ENCODE data around the gene REXO5. TPM values are rescaled to one million over a fixed set of nuclear protein-coding genes. Genes with fewer than 3 reads are reported as not detected.

The REXO5 gene
- total and polyA plus RNA-seq, 10 of the 15 experiments (the other 5 are each of a cell fraction or from before 2014, with no cell fraction given), result 3.8 to 15.5 (median 10.1) TPM

DNA sequence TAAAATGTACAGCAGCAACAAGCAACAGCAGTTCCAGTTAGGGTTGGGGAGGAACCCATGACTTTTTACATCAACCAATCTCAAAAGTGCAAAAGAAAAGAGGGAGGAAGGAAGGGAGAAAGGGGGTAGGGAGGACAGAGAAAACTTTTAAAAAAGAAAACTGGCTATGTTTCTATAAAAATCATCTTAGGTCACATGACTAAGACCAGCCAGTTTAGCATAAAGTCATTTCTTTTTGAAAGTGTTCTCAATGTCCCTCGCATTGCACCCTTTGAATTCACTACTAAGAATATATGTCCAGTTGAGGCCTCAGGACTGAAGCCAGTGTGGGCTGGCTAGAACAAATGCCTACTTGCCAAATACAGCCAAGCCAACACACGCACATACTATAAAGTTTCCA, 64.9 kb downstream of the REXO5 start:
- no peak overlapping the region for H3K4me2 ChIP-seq (ENCODE audit: control insufficient read depth, insufficient read depth)
- H3K36me3 ChIP-seq (ENCODE audit: control insufficient read depth in 2 of 2, insufficient read depth in 2 of 2, low read length in 1 of 2), result no peaks in the 10 kb centered on the region
- H3K9me3 ChIP-seq (replicated peaks; ENCODE audit: control insufficient read depth, insufficient read depth, low read length), result no peaks in the 10 kb centered on the region; the same call in 2 of the 3 replicates
- RAD21 ChIA-PET (ENCODE audit: unreplicated experiment), result interaction anchor here (1.0 kb wide), 1 partner anchor 28 kb away, joined by 3 read pairs; no protein-coding TSS in a partner anchor
- no peak for DNase-seq (ENCODE audit: low read depth, low spot score)
- POLR2A ChIA-PET, result interaction anchor here (1.3 to 2.4 kb wide), 2 partner anchors 28 to 29 kb away, joined by 3 to 11 read pairs; partner anchors contain the start of genes DCUN1D3 and LYRM1
- no peak overlapping the region for H3K27ac ChIP-seq (ENCODE audit: control insufficient read depth, insufficient read depth)
- SMC1A ChIA-PET (ENCODE audit: uncharacterized antibody, unreplicated experiment), result interaction anchor here (1.1 to 6.3 kb wide), 4 partner anchors 12 to 29 kb away, joined by 3 to 50 read pairs (median 8); partner anchors contain the start of genes DCUN1D3 and LYRM1
- no peak overlapping the region for H3K9ac ChIP-seq (ENCODE audit: control insufficient read depth, insufficient read depth, low read length)
- FAIRE-seq, result no peak
- intact Hi-C loops (cut with micrococcal nuclease; ENCODE audit: unreplicated experiment), result no loop called here
- H3K27me3 ChIP-seq (replicated peaks in 1 of 2; ENCODE audit: control insufficient read depth in 2 of 2, insufficient read depth in 2 of 2, low read length in 1 of 2), result no peaks in the 10 kb centered on the region
- no TSS peak for BruUV-seq (replicated peaks)
- no peak for TF ChIP-seq NBN (IDR thresholded peaks at IDR 0.05)
- no peak for TF ChIP-seq ASH2L (IDR thresholded peaks at IDR 0.05; ENCODE audit: borderline replicate concordance, low read depth)
- TF ChIP-seq CREM (IDR thresholded peaks at IDR 0.05; ENCODE audit: low read depth), result no peak
- TF ChIP-seq, protein P1, sequence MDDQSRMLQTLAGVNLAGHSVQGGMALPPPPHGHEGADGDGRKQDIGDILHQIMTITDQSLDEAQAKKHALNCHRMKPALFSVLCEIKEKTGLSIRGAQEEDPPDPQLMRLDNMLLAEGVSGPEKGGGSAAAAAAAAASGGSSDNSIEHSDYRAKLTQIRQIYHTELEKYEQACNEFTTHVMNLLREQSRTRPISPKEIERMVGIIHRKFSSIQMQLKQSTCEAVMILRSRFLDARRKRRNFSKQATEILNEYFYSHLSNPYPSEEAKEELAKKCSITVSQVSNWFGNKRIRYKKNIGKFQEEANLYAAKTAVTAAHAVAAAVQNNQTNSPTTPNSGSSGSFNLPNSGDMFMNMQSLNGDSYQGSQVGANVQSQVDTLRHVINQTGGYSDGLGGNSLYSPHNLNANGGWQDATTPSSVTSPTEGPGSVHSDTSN (IDR thresholded peaks at IDR 0.05; ENCODE audit: insufficient replicate concordance, low read depth, low read length), result no peak
- TF ChIP-seq, protein P2, sequence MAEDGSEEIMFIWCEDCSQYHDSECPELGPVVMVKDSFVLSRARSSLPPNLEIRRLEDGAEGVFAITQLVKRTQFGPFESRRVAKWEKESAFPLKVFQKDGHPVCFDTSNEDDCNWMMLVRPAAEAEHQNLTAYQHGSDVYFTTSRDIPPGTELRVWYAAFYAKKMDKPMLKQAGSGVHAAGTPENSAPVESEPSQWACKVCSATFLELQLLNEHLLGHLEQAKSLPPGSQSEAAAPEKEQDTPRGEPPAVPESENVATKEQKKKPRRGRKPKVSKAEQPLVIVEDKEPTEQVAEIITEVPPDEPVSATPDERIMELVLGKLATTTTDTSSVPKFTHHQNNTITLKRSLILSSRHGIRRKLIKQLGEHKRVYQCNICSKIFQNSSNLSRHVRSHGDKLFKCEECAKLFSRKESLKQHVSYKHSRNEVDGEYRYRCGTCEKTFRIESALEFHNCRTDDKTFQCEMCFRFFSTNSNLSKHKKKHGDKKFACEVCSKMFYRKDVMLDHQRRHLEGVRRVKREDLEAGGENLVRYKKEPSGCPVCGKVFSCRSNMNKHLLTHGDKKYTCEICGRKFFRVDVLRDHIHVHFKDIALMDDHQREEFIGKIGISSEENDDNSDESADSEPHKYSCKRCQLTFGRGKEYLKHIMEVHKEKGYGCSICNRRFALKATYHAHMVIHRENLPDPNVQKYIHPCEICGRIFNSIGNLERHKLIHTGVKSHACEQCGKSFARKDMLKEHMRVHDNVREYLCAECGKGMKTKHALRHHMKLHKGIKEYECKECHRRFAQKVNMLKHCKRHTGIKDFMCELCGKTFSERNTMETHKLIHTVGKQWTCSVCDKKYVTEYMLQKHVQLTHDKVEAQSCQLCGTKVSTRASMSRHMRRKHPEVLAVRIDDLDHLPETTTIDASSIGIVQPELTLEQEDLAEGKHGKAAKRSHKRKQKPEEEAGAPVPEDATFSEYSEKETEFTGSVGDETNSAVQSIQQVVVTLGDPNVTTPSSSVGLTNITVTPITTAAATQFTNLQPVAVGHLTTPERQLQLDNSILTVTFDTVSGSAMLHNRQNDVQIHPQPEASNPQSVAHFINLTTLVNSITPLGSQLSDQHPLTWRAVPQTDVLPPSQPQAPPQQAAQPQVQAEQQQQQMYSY (CRISPR knock-in tag; IDR thresholded peaks at IDR 0.05), result no peak
- TF ChIP-seq ZSCAN29 (IDR thresholded peaks at IDR 0.05), result no peak
- TF ChIP-seq, protein P3, sequence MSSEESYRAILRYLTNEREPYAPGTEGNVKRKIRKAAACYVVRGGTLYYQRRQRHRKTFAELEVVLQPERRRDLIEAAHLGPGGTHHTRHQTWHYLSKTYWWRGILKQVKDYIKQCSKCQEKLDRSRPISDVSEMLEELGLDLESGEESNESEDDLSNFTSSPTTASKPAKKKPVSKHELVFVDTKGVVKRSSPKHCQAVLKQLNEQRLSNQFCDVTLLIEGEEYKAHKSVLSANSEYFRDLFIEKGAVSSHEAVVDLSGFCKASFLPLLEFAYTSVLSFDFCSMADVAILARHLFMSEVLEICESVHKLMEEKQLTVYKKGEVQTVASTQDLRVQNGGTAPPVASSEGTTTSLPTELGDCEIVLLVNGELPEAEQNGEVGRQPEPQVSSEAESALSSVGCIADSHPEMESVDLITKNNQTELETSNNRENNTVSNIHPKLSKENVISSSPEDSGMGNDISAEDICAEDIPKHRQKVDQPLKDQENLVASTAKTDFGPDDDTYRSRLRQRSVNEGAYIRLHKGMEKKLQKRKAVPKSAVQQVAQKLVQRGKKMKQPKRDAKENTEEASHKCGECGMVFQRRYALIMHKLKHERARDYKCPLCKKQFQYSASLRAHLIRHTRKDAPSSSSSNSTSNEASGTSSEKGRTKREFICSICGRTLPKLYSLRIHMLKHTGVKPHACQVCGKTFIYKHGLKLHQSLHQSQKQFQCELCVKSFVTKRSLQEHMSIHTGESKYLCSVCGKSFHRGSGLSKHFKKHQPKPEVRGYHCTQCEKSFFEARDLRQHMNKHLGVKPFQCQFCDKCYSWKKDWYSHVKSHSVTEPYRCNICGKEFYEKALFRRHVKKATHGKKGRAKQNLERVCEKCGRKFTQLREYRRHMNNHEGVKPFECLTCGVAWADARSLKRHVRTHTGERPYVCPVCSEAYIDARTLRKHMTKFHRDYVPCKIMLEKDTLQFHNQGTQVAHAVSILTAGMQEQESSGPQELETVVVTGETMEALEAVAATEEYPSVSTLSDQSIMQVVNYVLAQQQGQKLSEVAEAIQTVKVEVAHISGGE (CRISPR knock-in tag; IDR thresholded peaks at IDR 0.05), result no peak
- TF ChIP-seq TBL1XR1 (IDR thresholded peaks at IDR 0.05; ENCODE audit: low read depth, low read length), result no peak
- TF ChIP-seq POLR2A (IDR thresholded peaks at IDR 0.05; ENCODE audit: low read depth, low read length), result no peak
- H4K20me1 ChIP-seq (ENCODE audit: control insufficient read depth, insufficient read depth), result no peaks in the 10 kb centered on the region
- CTCF ChIA-PET, result no interaction called here
- in situ Hi-C loops (cut with MboI), result no loop called here
- whole genome bisulfite sequencing (ENCODE audit: insufficient coverage, insufficient replicate concordance, low lambda C conversion rate, missing lambda C conversion rate), result 75% methylated on average over 2 of the region's 2 CpGs
- H3K79me2 ChIP-seq (ENCODE audit: control insufficient read depth, insufficient read depth, low read length), result peaks cover 12% of the 10 kb centered on the region
- no peak for ATAC-seq
- H3K4me1 ChIP-seq (ENCODE audit: control insufficient read depth, insufficient read depth, low read length), result peaks cover 46% of the 10 kb centered on the region
- no peak overlapping the region for H2AFZ ChIP-seq (ENCODE audit: control insufficient read depth, low read depth, low read length)
- H3K4me3 ChIP-seq, result no peak overlapping the region
